B cell (primary cell): Measurements from ENCODE around the gene PGP. TPM values are rescaled to one million over a fixed set of nuclear protein-coding genes. Genes with fewer than 3 reads are reported as not detected.

Source experiments
- ATAC-seq: fragments of 200-7000 bp; cut with Tn5 transposase; one replicate; pipeline ENCODE4 v1.10.0; 2021; ENCODE audit warnings: low read depth, mild to moderate bottlenecking, moderate number of reproducible peaks, moderate library complexity
- CTCF ChIA-PET: fragments of 350-600 bp; sonication (Branson Sonifier 250); formaldehyde crosslinking; loops from one replicate; lab custom pipeline; 2021; ENCODE audit warnings: antibody characterized with exemption, inconsistent platforms; lab: Charles Lee
- POLR2A ChIA-PET: fragments of 350-600 bp; sonication (Branson Sonifier 250); formaldehyde crosslinking; loops from one replicate; lab custom pipeline; 2021; ENCODE audit warnings: antibody characterized with exemption; lab: Charles Lee
- DNase-seq: peaks from one replicate; pipeline ENCODE4 v3.0.0; 2013
- H2AFZ ChIP-seq: 2 replicates; pipeline ENCODE4 v1.6.1; 2012; ENCODE audit warnings: mild to moderate bottlenecking, low read depth, low read length; ENCODE audit not compliant: insufficient read depth, poor library complexity, severe bottlenecking
- H3K27ac ChIP-seq, 2 donors: 1 replicate in 1 of 2; 2 replicates in 1 of 2; pipeline ENCODE4 v1.5.1; 2012 to 2013; ENCODE audit warnings: low read length in 2 of 2, mild to moderate bottlenecking in 2 of 2, moderate library complexity in 1 of 2
- H3K27me3 ChIP-seq, 4 experiments: fragments of 200-600 bp in 1 of 4; sonication (generic) in 1 of 4; replicated peaks in 1 of 4; 1 replicate in 2 of 4; 2 replicates in 2 of 4; pipeline versions ENCODE4 v1.6.1 to v1.7.0; 2013 to 2016; ENCODE audit warnings: low read length in 3 of 4, mild to moderate bottlenecking in 2 of 4, mixed read lengths in 1 of 4, moderate library complexity in 1 of 4; ENCODE audit not compliant: insufficient read depth in 4 of 4, control insufficient read depth in 3 of 4; ENCODE audit errors: control extremely low read depth in 1 of 4
- H3K36me3 ChIP-seq, 2 experiments: replicated peaks in 1 of 2; 1 replicate in 1 of 2; 2 replicates in 1 of 2; pipeline versions ENCODE4 v1.6.1 to v1.7.1; 2013; ENCODE audit warnings: low read length in 1 of 2; ENCODE audit not compliant: insufficient read depth in 2 of 2, control insufficient read depth in 1 of 2; ENCODE audit errors: control extremely low read depth in 1 of 2, extremely low read depth in 1 of 2
- H3K4me1 ChIP-seq, 2 donors: fragments of 200-600 bp in 1 of 2; sonication (generic) in 1 of 2; 1 replicate in 1 of 2; 2 replicates in 1 of 2; pipeline versions ENCODE4 v1.5.1 to v1.6.1; 2013 to 2017; ENCODE audit warnings: low read length in 2 of 2; ENCODE audit not compliant: control insufficient read depth in 2 of 2, insufficient read depth in 2 of 2
- H3K4me2 ChIP-seq: replicated peaks from 2 replicates; pipeline ENCODE3; 2012; ENCODE audit warnings: mild to moderate bottlenecking, low read depth, low read length; ENCODE audit not compliant: poor library complexity, severe bottlenecking
- H3K4me3 ChIP-seq, 5 experiments: fragments of 200-600 bp in 1 of 5; sonication (generic) in 1 of 5; 1 replicate in 3 of 5; 2 replicates in 2 of 5; pipeline versions ENCODE4 v1.5.1 to v1.7.0; 2011 to 2016; ENCODE audit warnings: low read length in 4 of 5, mild to moderate bottlenecking in 4 of 5, low read depth in 2 of 5, control low read depth in 1 of 5, moderate library complexity in 1 of 5; ENCODE audit not compliant: insufficient read depth in 1 of 5; ENCODE audit errors: control extremely low read depth in 1 of 5, extremely low read depth in 1 of 5
- H3K79me2 ChIP-seq: fragments of 200-600 bp; sonication (generic); one replicate; pipeline ENCODE4 v1.6.0; 2016; ENCODE audit warnings: low read length; ENCODE audit not compliant: control insufficient read depth, insufficient read depth
- H3K9ac ChIP-seq: fragments of 200-600 bp; sonication (generic); 2 replicates; pipeline ENCODE4 v1.6.1; 2017; ENCODE audit warnings: mild to moderate bottlenecking, low read length, moderate library complexity
- H3K9me3 ChIP-seq, 3 donors: one replicate each; pipeline versions ENCODE4 v1.6.1 to v1.7.1; 2013; ENCODE audit warnings: low read length in 2 of 3; ENCODE audit not compliant: control insufficient read depth in 2 of 3, insufficient read depth in 1 of 3; ENCODE audit errors: control extremely low read depth in 1 of 3
- H4K20me1 ChIP-seq: 2 replicates; pipeline ENCODE4 v1.6.0; 2012; ENCODE audit warnings: mild to moderate bottlenecking, low read length; ENCODE audit not compliant: insufficient read depth, control insufficient read depth, poor library complexity, severe bottlenecking
- H3K27ac Mint-ChIP-seq: one replicate; pipeline ENCODE4 v1.8.0; 2021; ENCODE audit warnings: mixed read lengths
- H3K27me3 Mint-ChIP-seq: one replicate; pipeline ENCODE4 v1.8.0; 2021; ENCODE audit warnings: mixed read lengths
- H3K4me1 Mint-ChIP-seq: one replicate; pipeline ENCODE4 v1.8.0; 2021; ENCODE audit warnings: mixed read lengths
- H3K4me3 Mint-ChIP-seq: one replicate; pipeline ENCODE4 v1.8.0; 2021; ENCODE audit warnings: mixed read lengths
- H3K9me3 Mint-ChIP-seq: one replicate; pipeline ENCODE4 v1.8.0; 2022; ENCODE audit warnings: mixed read lengths; ENCODE audit not compliant: insufficient read depth
- EZH2 ChIP-seq: IDR thresholded peaks from 2 replicates; pipeline ENCODE4 v1.6.1; 2012; ENCODE audit warnings: borderline replicate concordance, low read depth, mild to moderate bottlenecking, moderate library complexity, low read length; ENCODE audit not compliant: insufficient read depth, poor library complexity, severe bottlenecking
- WGBS: methylation state at CpG from one replicate; pipeline ENCODE4 v1.1.5; 2013; ENCODE audit warnings: missing lambda C conversion rate; ENCODE audit not compliant: insufficient coverage; 5-methylcytosine and 5-hydroxymethylcytosine counted together
- intact Hi-C: fragments of 100-400 bp; cut with micrococcal nuclease; formaldehyde crosslinking; loops from one replicate; pipeline ENCODE4 v1.10.0; 2022
- polyA plus RNA-seq: library from polyadenylated mRNA; depleted of rRNA; stranded (reverse); fragments of >200 nt; gene quantifications from 2 replicates; pipeline ENCODE4 v1.2.3, GENCODE V29; 2012
- total RNA-seq, 2 donors: library from RNA; stranded (reverse); fragments of 120-200 nt in 1 of 2; gene quantifications; 1 replicate in 1 of 2; 2 replicates in 1 of 2; pipeline versions ENCODE4 v1.2.3 to v1.2.4, GENCODE V29; 2013 to 2022
- TF ChIP-seq, protein P1 (sequence below): fragments of 200-600 bp; IDR thresholded peaks from one replicate; pipeline ENCODE4 v1.8.0; 2022; ENCODE audit warnings: antibody characterized with exemption, mild to moderate bottlenecking

Gene PGP
- total and polyA plus RNA-seq, 2 donors (not counting 1 experiment from before 2014, with no cell fraction given): 15.4 to 16.5 TPM

DNA sequence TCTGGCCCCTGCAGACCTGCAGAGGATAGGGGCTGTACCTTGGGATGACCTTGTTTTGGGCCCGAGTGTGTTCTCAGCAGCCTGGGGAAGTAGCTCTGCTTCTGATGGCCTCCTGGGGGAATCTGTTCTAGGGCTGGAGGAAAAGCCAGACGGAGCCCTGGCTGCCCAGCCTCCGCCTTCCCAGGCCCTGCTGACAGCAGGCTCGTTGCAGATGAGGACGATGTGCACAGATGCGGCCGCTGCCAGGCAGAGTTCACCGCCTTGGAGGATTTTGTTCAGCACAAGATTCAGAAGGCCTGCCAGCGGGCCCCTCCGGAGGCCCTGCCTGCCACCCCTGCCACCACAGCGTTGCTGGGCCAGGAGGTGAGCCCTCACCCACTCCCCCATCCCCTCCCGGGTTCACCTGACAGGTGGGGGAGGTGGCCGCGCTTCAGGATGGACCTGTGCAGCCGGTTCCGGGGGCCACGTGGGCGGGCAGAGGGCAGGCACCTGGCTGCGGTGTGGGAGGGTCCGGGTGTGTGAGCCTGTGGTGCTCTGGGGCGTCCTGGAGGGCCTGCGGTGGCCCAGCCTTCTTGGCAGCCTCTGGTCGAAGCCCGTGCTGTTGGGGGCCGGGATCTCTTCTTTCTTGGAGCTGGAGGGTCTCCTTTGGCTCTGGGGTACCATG lies 13.7 kb upstream of the PGP start:
- Mint-ChIP-seq H3K27ac (no peak overlapping the region), H3K4me3 (no peak overlapping the region), H3K9me3 (no peaks in the 10 kb centered on the region), H3K4me1 (peaks cover 22% of the 10 kb centered on the region), H3K27me3 (no peaks in the 10 kb centered on the region)
- Histone ChIP-seq H3K9me3 (peaks cover 0 to 2% (median 0%) of the 10 kb centered on the region in 3 donors), H2AFZ (no peak overlapping the region), H3K4me2 (no peak overlapping the region), H3K4me1 (peaks cover 6 to 11% of the 10 kb centered on the region in 2 donors), H3K27ac (no peak overlapping the region), H3K36me3 (peaks cover 0 to 42% of the 10 kb centered on the region in 2 experiments), H3K27me3 (no peaks in the 10 kb centered on the region), H3K9ac (no peak overlapping the region), H3K79me2 (peaks cover 48% of the 10 kb centered on the region), H4K20me1 (peaks cover 48% of the 10 kb centered on the region), H3K4me3 (no peak overlapping the region)
- ATAC-seq: no peak
- no peak for TF ChIP-seq EZH2
- TF ChIP-seq, protein P1, sequence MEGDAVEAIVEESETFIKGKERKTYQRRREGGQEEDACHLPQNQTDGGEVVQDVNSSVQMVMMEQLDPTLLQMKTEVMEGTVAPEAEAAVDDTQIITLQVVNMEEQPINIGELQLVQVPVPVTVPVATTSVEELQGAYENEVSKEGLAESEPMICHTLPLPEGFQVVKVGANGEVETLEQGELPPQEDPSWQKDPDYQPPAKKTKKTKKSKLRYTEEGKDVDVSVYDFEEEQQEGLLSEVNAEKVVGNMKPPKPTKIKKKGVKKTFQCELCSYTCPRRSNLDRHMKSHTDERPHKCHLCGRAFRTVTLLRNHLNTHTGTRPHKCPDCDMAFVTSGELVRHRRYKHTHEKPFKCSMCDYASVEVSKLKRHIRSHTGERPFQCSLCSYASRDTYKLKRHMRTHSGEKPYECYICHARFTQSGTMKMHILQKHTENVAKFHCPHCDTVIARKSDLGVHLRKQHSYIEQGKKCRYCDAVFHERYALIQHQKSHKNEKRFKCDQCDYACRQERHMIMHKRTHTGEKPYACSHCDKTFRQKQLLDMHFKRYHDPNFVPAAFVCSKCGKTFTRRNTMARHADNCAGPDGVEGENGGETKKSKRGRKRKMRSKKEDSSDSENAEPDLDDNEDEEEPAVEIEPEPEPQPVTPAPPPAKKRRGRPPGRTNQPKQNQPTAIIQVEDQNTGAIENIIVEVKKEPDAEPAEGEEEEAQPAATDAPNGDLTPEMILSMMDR: no peak
- intact Hi-C loops: no loop called here
- no peak for DNase-seq
- ChIA-PET CTCF (interaction anchor here (1.3 kb wide), 1 partner anchor 23 kb away, joined by 3 read pairs; the partner anchor contains the start of gene ECI1), POLR2A (no interaction called here)
- 98% methylated on average over 24 of the region's 25 CpGs for WGBS

DNA sequence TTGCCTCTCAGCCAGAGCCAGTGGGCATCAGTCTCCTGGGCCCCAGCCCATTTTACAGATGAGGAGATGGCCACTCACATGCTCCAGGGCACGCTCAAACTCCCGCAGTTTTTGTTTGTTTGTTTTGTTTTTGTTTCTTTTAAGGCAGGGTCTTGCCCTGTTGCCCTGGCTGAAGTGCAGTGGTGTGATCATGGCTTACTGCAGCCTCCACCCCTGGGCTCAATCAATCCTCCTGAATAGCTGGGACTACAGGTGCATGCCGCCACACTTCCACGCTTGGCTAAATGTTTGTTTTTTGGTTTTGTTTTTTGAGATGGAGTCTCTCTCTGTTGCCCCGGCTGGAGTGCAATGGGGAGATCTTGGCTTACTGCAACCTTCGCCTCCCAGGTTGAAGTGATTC lies 12.3 kb upstream of the PGP start:
- ChIA-PET POLR2A (interaction anchor here (0.7 kb wide), 1 partner anchor 257 kb away, joined by 6 read pairs; no protein-coding TSS in a partner anchor), CTCF (interaction anchor here (0.8 kb wide), 1 partner anchor 24 kb away, joined by 3 read pairs; the partner anchor contains the start of gene ECI1)
- Mint-ChIP-seq H3K9me3 (no peaks in the 10 kb centered on the region), H3K27ac (no peak overlapping the region), H3K4me1 (peaks cover 25% of the 10 kb centered on the region), H3K4me3 (no peak overlapping the region), H3K27me3 (no peaks in the 10 kb centered on the region)
- no peaks in the 10 kb centered on the region for H3K27me3 ChIP-seq
- no peak overlapping the region for H3K27ac ChIP-seq
- TF ChIP-seq, protein P1: no peak
- no peak for TF ChIP-seq EZH2
- peaks cover 48% of the 10 kb centered on the region for H4K20me1 ChIP-seq
- no peak overlapping the region for H2AFZ ChIP-seq
- peaks cover 48% of the 10 kb centered on the region for H3K79me2 ChIP-seq
- DNase-seq: no peak
- no peak overlapping the region for H3K9ac ChIP-seq
- WGBS: 96% methylated on average over 3 of the region's 6 CpGs
- H3K4me3 ChIP-seq: no peak overlapping the region
- H3K36me3 ChIP-seq: peaks cover 0 to 30% of the 10 kb centered on the region in 2 experiments
- peaks cover 0 to 2% (median 0%) of the 10 kb centered on the region in 3 donors for H3K9me3 ChIP-seq
- H3K4me1 ChIP-seq: peaks cover 6 to 16% of the 10 kb centered on the region in 2 donors
- ATAC-seq: no peak
- intact Hi-C loops: no loop called here
- H3K4me2 ChIP-seq: no peak overlapping the region
